GM13976 (cell line): ENCODE data around the gene AUTS2.

ENCODE experiments used
- DNase-seq: peaks from one replicate; pipeline ENCODE4 v3.0.0; 2012; ENCODE audit warnings: low spot score
- CTCF ChIP-seq: IDR thresholded peaks from 2 replicates; pipeline ENCODE4 v1.5.1; 2012; ENCODE audit warnings: borderline replicate concordance, mild to moderate bottlenecking; ENCODE audit not compliant: insufficient read depth; ENCODE audit errors: extremely low read depth, missing control alignments, control extremely low read depth
- in situ Hi-C: fragments of 300-500 bp; cut with MboI; formaldehyde crosslinking; loops from one replicate; pipeline ENCODE4 v1.12.0; 2022; ENCODE audit warnings: low sequenced_read_pairs, mixed read lengths, inconsistent platforms; ENCODE audit not compliant: unreplicated experiment

The AUTS2 gene

GRCh38 chr7:70257921-70258320, 659.6 kb downstream of the AUTS2 start:
- in situ Hi-C loops = no loop called here
- DNase-seq = no peak
- no peak for TF ChIP-seq CTCF

GRCh38 chr7:70259502-70259901, 661.2 kb downstream of the AUTS2 start:
- no peak for TF ChIP-seq CTCF
- in situ Hi-C loops = no loop called here
- no peak for DNase-seq

- TF ChIP-seq CTCF = no peak
- in situ Hi-C loops = no loop called here
- DNase-seq = no peak
These were observed 665.4 kb downstream of the AUTS2 start for GRCh38 chr7:70263471-70264255.

- TF ChIP-seq CTCF = no peak
- DNase-seq = no peak
- in situ Hi-C loops = no loop called here
These were observed 667.9 kb downstream of the AUTS2 start for GRCh38 chr7:70266186-70266585.

- no peak for DNase-seq
- in situ Hi-C loops = no loop called here
- TF ChIP-seq CTCF = no peak
These were observed 669.3 kb downstream of the AUTS2 start for GRCh38 chr7:70267381-70268120.

- TF ChIP-seq CTCF = no peak
- in situ Hi-C loops = no loop called here
- no peak for DNase-seq
These were observed 669.9 kb downstream of the AUTS2 start for GRCh38 chr7:70268179-70268578.
